Fibroblast of villous mesenchyme (primary cell): ENCODE data around the gene ANKRD61. TPM values are rescaled to one million over a fixed set of nuclear protein-coding genes. Genes with fewer than 3 reads are reported as not detected.
"Not testable (repeated sequence)": the region's sequence is repeated elsewhere in the genome, so short reads cannot be mapped to it uniquely, and the experiment has no call there.

ENCODE experiments used
- DNase-seq: peaks from one replicate; pipeline ENCODE4 v3.0.0-alpha.2; 2010; ENCODE audit warnings: low read depth
- H3K4me3 ChIP-seq: 2 replicates; pipeline ENCODE4 v1.5.1; 2011; ENCODE audit warnings: low read depth, mild to moderate bottlenecking, low read length
- CTCF ChIP-seq: IDR thresholded peaks from 2 replicates; pipeline ENCODE4 v1.5.1; 2012; ENCODE audit warnings: low read depth, mild to moderate bottlenecking, low read length; ENCODE audit not compliant: insufficient read depth
- small RNA-seq: library from RNA; depleted of rRNA; stranded (forward); fragments of <200 nt; gene quantifications from one replicate; pipeline ENCODE3, GENCODE V24; 2012
- total RNA-seq: library from RNA; depleted of rRNA; stranded (reverse); fragments of >200 nt; gene quantifications from 2 replicates; pipeline ENCODE4 v1.2.3, GENCODE V29; 2012

Gene ANKRD61
- total RNA-seq, 1 donor = not detected

GRCh38 chr7:6071406-6071805 lies 40.2 kb downstream of the ANKRD61 start:
- TF ChIP-seq CTCF = no peak
- no peak overlapping the region for H3K4me3 ChIP-seq
- no peak for DNase-seq

GRCh38 chr7:6074612-6075380 lies 43.6 kb downstream of the ANKRD61 start:
- H3K4me3 ChIP-seq = no peak overlapping the region
- no peak for TF ChIP-seq CTCF
- peak; percentile 37 for DNase-seq

- no peak overlapping the region for H3K4me3 ChIP-seq
- TF ChIP-seq CTCF = no peak
- DNase-seq = no peak
Measured at GRCh38 chr7:6078548-6078947, 47.4 kb downstream of the ANKRD61 start.

GRCh38 chr7:6083047-6083446 lies 51.9 kb downstream of the ANKRD61 start:
- not testable (repeated sequence) for H3K4me3 ChIP-seq, DNase-seq

Small RNA genes lying within 50 kb of the gene (small RNA-seq; reads per million reads assigned to genes)
- gene RF00019 (not detected), gene RNU6-218P (not detected), gene SNORA80D (6.6 reads per million, percentile 86 among the genes with 10 or more reads in this experiment)

Other genes with a start within 250 kb of the ANKRD61 start
- 48.3 and 54.4 TPM in 2 replicates for gene RNF216, start 249.7 kb upstream of the ANKRD61 start, total RNA-seq
- not detected in 2 replicates for gene OCM, start 150.6 kb upstream of the ANKRD61 start, total RNA-seq
- gene CCZ1, start 132.6 kb upstream of the ANKRD61 start, total RNA-seq = 71.2 and 73.1 TPM in 2 replicates
- under 0.01 TPM in 1 of 2 replicates, not detected in the other for gene RSPH10B, start 60.7 kb upstream of the ANKRD61 start, total RNA-seq
- gene PMS2, start 22.3 kb upstream of the ANKRD61 start, total RNA-seq = 16.8 and 23.3 TPM in 2 replicates
- 54.4 and 63.1 TPM in 2 replicates for gene AIMP2, start 22.1 kb upstream of the ANKRD61 start, total RNA-seq
- gene EIF2AK1, start 27.8 kb downstream of the ANKRD61 start, total RNA-seq = 60.0 and 71.5 TPM in 2 replicates
- 6.8 and 6.9 TPM in 2 replicates for gene USP42, start 73.6 kb downstream of the ANKRD61 start, total RNA-seq
- 33.2 and 36.1 TPM in 2 replicates for gene CYTH3, start 241.2 kb downstream of the ANKRD61 start, total RNA-seq